ENCODE results near the gene FAM193B. TPM values are rescaled to one million over a fixed set of nuclear protein-coding genes. Genes with fewer than 3 reads are reported as not detected.
A peak's percentile ranks its signal among the peaks of the same experiment; 100 is the strongest.

FAM193B gene
- total RNA-seq (41.7 TPM), polyA plus RNA-seq (527 TPM)
- long read RNA-seq, donor 1: 0 reads
- long read RNA-seq, donor 2: 0 reads
- long read RNA-seq, donor 3, partial matches to known transcripts: 0 of 9 reads
- long read RNA-seq, donor 3, other reads (novel, unspliced or antisense): 0 of 9 reads
- long read RNA-seq, donor 4, transcript FAM193B-204 (4 exons, 1,870 nt): major isoform, 6 of 8 reads
- long read RNA-seq, donor 4, partial matches to known transcripts: 0 of 8 reads
- long read RNA-seq, donor 4, other reads (novel, unspliced or antisense): 0 of 8 reads
- long read RNA-seq, donor 5, transcript FAM193B-204 (4 exons, 1,870 nt): major isoform, 5 of 14 reads
- long read RNA-seq, donor 5, partial matches to known transcripts: 5 of 14 reads
- long read RNA-seq, donor 5, other reads (novel, unspliced or antisense): 0 of 14 reads
- long read RNA-seq, donor 6, transcript FAM193B-204 (4 exons, 1,870 nt): major isoform, 5 of 9 reads
- long read RNA-seq, donor 6, partial matches to known transcripts: 0 of 9 reads
- long read RNA-seq, donor 6, other reads (novel, unspliced or antisense): 0 of 9 reads
- long read RNA-seq, donor 7, transcript FAM193B-204 (4 exons, 1,870 nt): major isoform, 5 of 5 reads
- long read RNA-seq, donor 7, partial matches to known transcripts: 0 of 5 reads
- long read RNA-seq, donor 7, other reads (novel, unspliced or antisense): 0 of 5 reads
- long read RNA-seq, donor 8, partial matches to known transcripts: 0 of 2 reads
- long read RNA-seq, donor 8, other reads (novel, unspliced or antisense): 0 of 2 reads
- long read RNA-seq, donor 9, partial matches to known transcripts: 0 of 6 reads
- long read RNA-seq, donor 9, other reads (novel, unspliced or antisense): 0 of 6 reads
- long read RNA-seq, donor 10, transcript FAM193B-204 (4 exons, 1,870 nt): major isoform, 7 of 8 reads
- long read RNA-seq, donor 10, partial matches to known transcripts: 0 of 8 reads
- long read RNA-seq, donor 10, other reads (novel, unspliced or antisense): 0 of 8 reads

GRCh38 chr5:177554474-177555111 lies at the start of gene FAM193B:
Gene FAM193B, minus strand, starts transcription at chr5:177554563. Its CDS starts 105 bp downstream, at chr5:177554458.
- peaks cover 9 to 24% of the 10 kb centered on the region in 2 donors for H3K4me1 ChIP-seq (ENCODE audit: control insufficient read depth in 2 of 2, insufficient read depth in 2 of 2, low read length in 2 of 2)
- peak; percentile 70 to 95 (median 85) for DNase-seq (ENCODE audit: low read depth in 6 of 9, low spot score in 9 of 9)
- no peaks in the 10 kb centered on the region for H3K27me3 ChIP-seq (ENCODE audit: control insufficient read depth in 2 of 2, insufficient read depth in 1 of 2, low read length in 1 of 2)
- peaks cover 6 to 25% of the 10 kb centered on the region in 2 donors for H3K36me3 ChIP-seq (ENCODE audit: control insufficient read depth in 2 of 2, insufficient read depth in 2 of 2, low read length in 1 of 2)
- H3K27ac ChIP-seq (ENCODE audit: low read depth in 1 of 2, low read length in 1 of 2): peak within 1 kb of the TSS in 1 of 2 donors; percentile 39
- WGBS: 11% methylated on average over 49 of the region's 49 CpGs
- peak within 1 kb of the TSS; percentile 62 to 74 for H3K4me3 ChIP-seq (ENCODE audit: low read length in 2 of 2)
- no peaks in the 10 kb centered on the region for H3K9me3 ChIP-seq (ENCODE audit: control insufficient read depth in 2 of 2, insufficient read depth in 1 of 2, low read length in 1 of 2)

DNA sequence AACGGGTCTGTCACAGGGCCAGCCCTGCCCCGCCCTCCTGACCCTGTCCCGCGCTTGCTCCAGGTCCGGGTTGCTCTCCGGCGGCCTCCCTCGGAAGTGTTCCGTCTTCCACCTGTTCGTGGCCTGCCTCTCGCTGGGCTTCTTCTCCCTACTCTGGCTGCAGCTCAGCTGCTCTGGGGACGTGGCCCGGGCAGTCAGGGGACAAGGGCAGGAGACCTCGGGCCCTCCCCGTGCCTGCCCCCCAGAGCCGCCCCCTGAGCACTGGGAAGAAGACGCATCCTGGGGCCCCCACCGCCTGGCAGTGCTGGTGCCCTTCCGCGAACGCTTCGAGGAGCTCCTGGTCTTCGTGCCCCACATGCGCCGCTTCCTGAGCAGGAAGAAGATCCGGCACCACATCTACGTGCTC lies 49.8 kb upstream of the FAM193B start:
- DNase-seq (ENCODE audit: low read depth in 6 of 9, low spot score in 9 of 9): no peak
- 98% methylated on average over 27 of the region's 27 CpGs for WGBS
- H3K27ac ChIP-seq (ENCODE audit: low read depth in 1 of 2, low read length in 1 of 2): no peak overlapping the region

GRCh38 chr5:177603631-177604030 lies 49.3 kb upstream of the FAM193B start:
- DNase-seq (ENCODE audit: low read depth in 6 of 9, low spot score in 9 of 9): no peak
- WGBS: 95% methylated on average over 8 of the region's 8 CpGs
- no peak overlapping the region for H3K27ac ChIP-seq (ENCODE audit: low read depth in 1 of 2, low read length in 1 of 2)
- peaks cover 4 to 16% of the 10 kb centered on the region in 2 donors for H3K4me1 ChIP-seq (ENCODE audit: control insufficient read depth in 2 of 2, insufficient read depth in 2 of 2, low read length in 2 of 2)
- H3K9me3 ChIP-seq (ENCODE audit: control insufficient read depth in 2 of 2, insufficient read depth in 1 of 2, low read length in 1 of 2): peaks cover 0 to 4% of the 10 kb centered on the region in 2 donors
- peaks cover 0 to 6% of the 10 kb centered on the region in 2 donors for H3K36me3 ChIP-seq (ENCODE audit: control insufficient read depth in 2 of 2, insufficient read depth in 2 of 2, low read length in 1 of 2)
- peaks cover 0 to 3% of the 10 kb centered on the region in 2 donors for H3K27me3 ChIP-seq (ENCODE audit: control insufficient read depth in 2 of 2, insufficient read depth in 1 of 2, low read length in 1 of 2)
- no peak overlapping the region for H3K4me3 ChIP-seq (ENCODE audit: low read length in 2 of 2)

More for the DNA sequence above, 49.8 kb upstream of the FAM193B start:
- Histone ChIP-seq H3K9me3 (ENCODE audit: control insufficient read depth in 2 of 2, insufficient read depth in 1 of 2, low read length in 1 of 2) (peaks cover 0 to 4% of the 10 kb centered on the region in 2 donors), H3K36me3 (ENCODE audit: control insufficient read depth in 2 of 2, insufficient read depth in 2 of 2, low read length in 1 of 2) (peaks cover 2 to 6% of the 10 kb centered on the region in 2 donors), H3K4me1 (ENCODE audit: control insufficient read depth in 2 of 2, insufficient read depth in 2 of 2, low read length in 2 of 2) (peaks cover 4 to 14% of the 10 kb centered on the region in 2 donors), H3K4me3 (ENCODE audit: low read length in 2 of 2) (no peak overlapping the region), H3K27me3 (ENCODE audit: control insufficient read depth in 2 of 2, insufficient read depth in 1 of 2, low read length in 1 of 2) (peaks cover 0 to 3% of the 10 kb centered on the region in 2 donors)

DNA sequence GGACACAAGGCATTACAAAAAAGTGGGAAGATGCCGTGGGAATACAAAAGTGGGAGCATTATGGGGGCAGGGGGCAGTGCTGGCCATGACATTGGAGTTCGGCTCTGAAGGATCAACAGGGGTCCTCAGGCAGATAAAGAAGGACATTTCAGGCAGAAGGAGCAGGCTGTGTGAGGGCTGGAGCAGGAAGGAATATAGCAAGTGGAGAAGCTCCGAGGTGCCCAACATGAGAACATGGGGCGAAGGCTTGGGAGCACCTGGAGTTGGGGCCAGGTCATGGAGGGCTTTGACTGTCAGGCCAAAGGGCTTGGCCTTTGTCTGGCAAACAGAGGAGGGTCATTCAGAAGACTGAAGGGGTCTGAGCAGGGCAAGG lies 48.1 kb upstream of the FAM193B start:
- Histone ChIP-seq H3K27ac (ENCODE audit: low read depth in 1 of 2, low read length in 1 of 2) (no peak overlapping the region), H3K36me3 (ENCODE audit: control insufficient read depth in 2 of 2, insufficient read depth in 2 of 2, low read length in 1 of 2) (peaks cover 0 to 3% of the 10 kb centered on the region in 2 donors), H3K4me1 (ENCODE audit: control insufficient read depth in 2 of 2, insufficient read depth in 2 of 2, low read length in 2 of 2) (peaks cover 4 to 16% of the 10 kb centered on the region in 2 donors), H3K27me3 (ENCODE audit: control insufficient read depth in 2 of 2, insufficient read depth in 1 of 2, low read length in 1 of 2) (peaks cover 0 to 6% of the 10 kb centered on the region in 2 donors), H3K4me3 (ENCODE audit: low read length in 2 of 2) (no peak overlapping the region), H3K9me3 (ENCODE audit: control insufficient read depth in 2 of 2, insufficient read depth in 1 of 2, low read length in 1 of 2) (peaks cover 0 to 4% of the 10 kb centered on the region in 2 donors)
- WGBS: 96% methylated on average over 4 of the region's 4 CpGs
- no peak for DNase-seq (ENCODE audit: low read depth in 6 of 9, low spot score in 9 of 9)

DNA sequence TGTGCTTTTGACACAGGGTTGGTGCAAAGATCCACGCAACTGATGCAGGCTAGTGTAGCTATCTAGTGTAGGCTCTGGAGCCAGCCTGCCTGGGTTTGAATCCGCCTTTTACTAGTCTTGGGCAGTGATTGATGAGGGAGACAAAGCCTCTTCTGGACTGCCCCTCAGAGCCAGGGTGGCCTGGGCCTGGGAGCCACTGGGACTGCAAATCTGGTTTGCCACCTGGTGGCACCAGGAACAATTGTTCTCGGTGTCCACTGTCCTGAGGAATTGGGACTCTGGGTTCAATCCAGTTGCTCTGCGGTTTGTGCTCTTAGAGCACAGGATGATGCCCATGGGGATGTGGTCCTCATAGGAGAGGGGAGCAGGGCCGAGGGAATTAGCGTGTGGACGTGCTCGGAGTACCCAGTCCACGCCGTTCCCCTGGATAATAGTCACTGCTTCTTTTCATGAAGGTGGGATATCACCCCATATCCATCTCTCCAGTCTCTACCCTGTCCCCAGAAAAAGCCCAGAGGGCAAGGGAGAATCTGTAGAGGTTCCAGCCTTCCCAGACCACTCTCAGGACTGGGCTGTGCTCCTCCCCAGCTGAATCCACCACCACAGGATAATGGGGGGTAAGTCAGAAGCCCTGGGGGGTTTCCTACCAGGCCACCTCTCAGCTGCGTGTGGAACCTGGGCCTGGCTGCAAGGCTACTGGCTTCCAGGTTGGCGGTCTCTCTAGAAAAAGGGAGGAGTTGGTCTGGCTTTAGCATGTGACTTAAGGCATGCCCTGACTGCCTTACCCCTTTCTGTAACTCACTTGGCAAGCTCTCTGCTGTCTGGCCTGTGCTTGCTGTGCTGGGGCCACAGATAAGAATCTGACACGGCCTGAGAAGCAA lies 47.5 kb upstream of the FAM193B start:
- Histone ChIP-seq H3K4me1 (ENCODE audit: control insufficient read depth in 2 of 2, insufficient read depth in 2 of 2, low read length in 2 of 2) (peaks cover 4 to 16% of the 10 kb centered on the region in 2 donors), H3K9me3 (ENCODE audit: control insufficient read depth in 2 of 2, insufficient read depth in 1 of 2, low read length in 1 of 2) (peaks cover 0 to 4% of the 10 kb centered on the region in 2 donors), H3K27ac (ENCODE audit: low read depth in 1 of 2, low read length in 1 of 2) (no peak overlapping the region), H3K36me3 (ENCODE audit: control insufficient read depth in 2 of 2, insufficient read depth in 2 of 2, low read length in 1 of 2) (peaks cover 1 to 5% of the 10 kb centered on the region in 2 donors), H3K27me3 (ENCODE audit: control insufficient read depth in 2 of 2, insufficient read depth in 1 of 2, low read length in 1 of 2) (peaks cover 0 to 6% of the 10 kb centered on the region in 2 donors), H3K4me3 (ENCODE audit: low read length in 2 of 2) (no peak overlapping the region)
- DNase-seq (ENCODE audit: low read depth in 6 of 9, low spot score in 9 of 9): no peak
- WGBS: 95% methylated on average over 13 of the region's 13 CpGs

- H3K4me3 ChIP-seq (ENCODE audit: low read length in 2 of 2): no peak overlapping the region
Measured at GRCh38 chr5:177601126-177601525, 46.8 kb upstream of the FAM193B start.

DNA sequence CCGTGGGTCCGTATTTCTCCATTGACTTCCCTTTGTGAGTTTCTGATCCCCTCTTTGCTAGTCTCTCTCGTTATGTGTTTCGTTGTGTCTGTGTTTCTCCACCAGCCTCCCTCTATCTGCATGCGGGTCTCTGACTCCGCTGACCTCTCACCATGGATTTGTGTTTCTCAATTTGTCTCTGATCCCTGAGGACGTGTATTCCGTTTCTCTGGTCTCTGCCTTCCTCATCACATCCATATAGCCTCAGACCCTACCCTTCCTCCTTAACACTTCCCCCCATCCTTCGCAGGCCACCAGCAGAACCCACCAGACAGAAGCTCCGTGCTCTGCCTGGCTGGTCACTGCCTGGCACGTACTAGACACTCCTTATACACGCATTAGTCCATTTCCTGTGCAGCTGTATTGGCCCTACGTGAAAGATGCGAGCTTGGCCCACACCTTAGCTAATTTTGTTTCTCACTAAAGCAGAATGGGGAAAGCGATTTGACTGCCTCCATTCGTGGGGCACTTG lies 46.2 kb upstream of the FAM193B start:
- DNase-seq (ENCODE audit: low read depth in 6 of 9, low spot score in 9 of 9): peak in 1 of 9 donors; percentile 14
- H3K27me3 ChIP-seq (ENCODE audit: control insufficient read depth in 2 of 2, insufficient read depth in 1 of 2, low read length in 1 of 2): peaks cover 0 to 6% of the 10 kb centered on the region in 2 donors
- WGBS: 8% methylated on average over 16 of the region's 16 CpGs
- peak overlapping the region in 1 of 2 donors; percentile 86 for H3K27ac ChIP-seq (ENCODE audit: low read depth in 1 of 2, low read length in 1 of 2)
- H3K9me3 ChIP-seq (ENCODE audit: control insufficient read depth in 2 of 2, insufficient read depth in 1 of 2, low read length in 1 of 2): peaks cover 0 to 4% of the 10 kb centered on the region in 2 donors
- peak overlapping the region; percentile 61 to 75 for H3K4me3 ChIP-seq (ENCODE audit: low read length in 2 of 2)
- H3K4me1 ChIP-seq (ENCODE audit: control insufficient read depth in 2 of 2, insufficient read depth in 2 of 2, low read length in 2 of 2): peaks cover 4 to 16% of the 10 kb centered on the region in 2 donors
- peaks cover 13 to 14% of the 10 kb centered on the region in 2 donors for H3K36me3 ChIP-seq (ENCODE audit: control insufficient read depth in 2 of 2, insufficient read depth in 2 of 2, low read length in 1 of 2)

More at GRCh38 chr5:177601126-177601525, 46.8 kb upstream of the FAM193B start:
- Histone ChIP-seq H3K27me3 (ENCODE audit: control insufficient read depth in 2 of 2, insufficient read depth in 1 of 2, low read length in 1 of 2) (peaks cover 0 to 6% of the 10 kb centered on the region in 2 donors), H3K9me3 (ENCODE audit: control insufficient read depth in 2 of 2, insufficient read depth in 1 of 2, low read length in 1 of 2) (peaks cover 0 to 4% of the 10 kb centered on the region in 2 donors), H3K4me1 (ENCODE audit: control insufficient read depth in 2 of 2, insufficient read depth in 2 of 2, low read length in 2 of 2) (peaks cover 4 to 16% of the 10 kb centered on the region in 2 donors), H3K27ac (ENCODE audit: low read depth in 1 of 2, low read length in 1 of 2) (no peak overlapping the region), H3K36me3 (ENCODE audit: control insufficient read depth in 2 of 2, insufficient read depth in 2 of 2, low read length in 1 of 2) (peaks cover 8 to 12% of the 10 kb centered on the region in 2 donors)
- WGBS: 96% methylated on average over 11 of the region's 11 CpGs
- no peak for DNase-seq (ENCODE audit: low read depth in 6 of 9, low spot score in 9 of 9)
